Ammon's horn (tissue), 1 donor: ENCODE results near the gene AOPEP.
"Not testable (repeated sequence)": the region's sequence is repeated elsewhere in the genome, so short reads cannot be mapped to it uniquely, and the experiment has no call there.

ENCODE experiments used
- DNase-seq: peaks from one replicate; pipeline ENCODE4 v3.0.0-alpha.2; 2016; ENCODE audit warnings: low spot score

The AOPEP gene

DNA sequence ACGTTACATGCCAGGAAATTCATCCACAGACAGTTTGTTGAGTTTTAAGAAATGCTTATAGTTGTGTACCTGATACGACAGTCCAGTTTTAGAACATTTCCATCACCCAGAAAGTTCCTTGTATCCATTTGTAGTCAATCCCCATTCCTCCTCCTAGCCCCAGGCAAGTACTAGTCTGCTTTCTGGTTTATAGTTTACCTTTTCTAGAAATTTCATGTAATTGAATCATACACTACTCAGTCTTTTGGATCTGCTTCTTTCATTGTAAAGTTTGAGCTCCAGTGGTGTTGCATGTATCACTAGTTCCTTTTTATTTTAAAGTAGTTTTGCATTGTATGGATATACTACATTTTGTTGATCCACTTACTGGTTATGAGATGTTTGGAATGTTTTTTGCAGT is 291.2 kb downstream of the AOPEP start:
- DNase-seq, result no peak

DNA sequence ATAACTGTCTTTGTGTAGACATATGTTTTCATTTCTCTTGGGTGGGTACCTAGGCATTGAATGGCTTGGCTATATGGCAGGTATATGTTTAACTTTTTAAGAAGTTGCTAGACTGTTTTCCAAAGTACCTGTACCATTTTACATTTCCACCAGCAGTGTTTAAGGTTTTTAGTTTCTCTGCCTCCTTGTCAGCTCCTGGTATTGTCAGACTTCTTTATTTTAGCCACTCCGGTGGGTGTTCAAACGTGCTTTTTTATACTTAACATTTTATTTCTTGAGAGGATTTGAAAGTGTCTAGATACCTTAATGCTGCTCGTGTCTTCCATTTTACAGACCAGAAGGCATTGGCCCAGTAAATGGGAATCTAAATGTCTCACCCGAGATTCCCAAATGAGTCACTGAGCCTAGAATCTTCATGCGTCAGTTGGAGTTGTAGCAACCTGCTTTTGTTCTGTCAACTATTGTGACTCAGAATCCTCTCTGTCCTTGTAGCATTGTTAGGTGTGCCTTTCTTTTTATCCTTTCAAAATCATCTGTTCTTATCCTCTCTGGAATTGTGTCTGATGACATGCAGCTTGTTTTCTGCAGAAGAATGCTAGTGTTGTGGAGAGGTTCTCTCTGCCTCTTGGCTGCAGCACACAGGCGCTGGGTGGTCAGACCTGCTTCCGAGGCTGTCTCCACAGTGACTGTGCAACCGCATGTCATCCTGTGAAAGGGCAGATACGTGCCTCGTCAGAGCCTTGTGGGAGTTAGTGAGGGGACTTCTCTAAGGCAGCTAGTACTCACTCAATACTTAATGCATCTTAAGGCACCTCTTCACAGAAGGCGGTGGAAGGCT is 291.8 kb downstream of the AOPEP start:
- no peak for DNase-seq

DNA sequence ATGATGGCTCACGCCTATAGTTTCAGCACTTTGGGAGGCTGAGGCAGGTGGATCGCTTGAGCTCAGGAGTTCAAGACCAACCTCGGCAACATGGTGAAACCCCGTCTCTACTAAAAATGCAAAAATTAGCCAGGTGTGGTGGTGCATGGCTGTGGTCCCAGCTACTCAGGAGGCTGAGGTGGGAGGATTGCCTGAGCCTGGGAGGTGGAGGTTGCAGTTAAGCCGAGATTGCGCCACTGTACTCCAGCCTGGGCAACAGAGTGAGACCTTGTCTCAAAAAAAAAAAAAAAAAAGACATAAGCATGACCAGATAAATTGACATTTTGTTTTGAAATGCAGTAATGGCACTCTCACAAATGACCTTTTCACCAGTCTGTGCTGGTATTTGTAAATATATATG is 294.1 kb downstream of the AOPEP start:
- not testable (repeated sequence) for DNase-seq

DNA sequence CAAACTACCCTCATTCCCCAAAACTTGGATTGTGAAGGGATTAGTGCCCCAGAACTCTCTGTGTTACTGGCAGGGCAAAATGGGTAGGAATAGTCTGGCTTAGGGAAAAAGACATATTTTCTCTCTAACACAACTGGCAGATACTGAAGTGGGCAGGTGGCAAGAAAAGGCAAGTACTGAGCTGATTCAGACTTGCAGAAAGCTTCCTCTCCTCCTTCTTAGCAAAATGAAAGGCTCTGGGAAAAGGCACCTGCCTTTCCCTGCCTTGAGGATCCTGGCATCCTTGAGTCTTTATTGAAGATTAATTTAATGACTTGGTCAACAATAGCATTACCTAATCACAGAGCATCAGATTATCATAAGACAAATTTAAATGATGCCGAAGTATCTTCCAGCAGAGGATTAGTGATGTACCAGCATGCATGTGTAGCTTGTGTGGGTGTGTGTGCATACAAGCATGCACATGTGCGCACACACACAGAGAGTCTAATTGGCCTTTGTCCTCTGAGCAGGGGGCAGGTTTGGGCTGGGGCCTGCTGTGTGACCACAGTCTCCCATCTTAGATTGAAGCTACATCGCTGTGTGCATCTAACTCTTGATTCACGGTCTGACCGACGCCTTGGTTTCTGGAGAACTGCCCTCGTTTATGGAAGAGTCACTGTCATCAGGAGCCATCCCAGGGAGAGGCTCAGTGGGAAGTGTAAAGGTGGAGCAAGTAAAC is 294.8 kb downstream of the AOPEP start:
- no peak for DNase-seq

DNA sequence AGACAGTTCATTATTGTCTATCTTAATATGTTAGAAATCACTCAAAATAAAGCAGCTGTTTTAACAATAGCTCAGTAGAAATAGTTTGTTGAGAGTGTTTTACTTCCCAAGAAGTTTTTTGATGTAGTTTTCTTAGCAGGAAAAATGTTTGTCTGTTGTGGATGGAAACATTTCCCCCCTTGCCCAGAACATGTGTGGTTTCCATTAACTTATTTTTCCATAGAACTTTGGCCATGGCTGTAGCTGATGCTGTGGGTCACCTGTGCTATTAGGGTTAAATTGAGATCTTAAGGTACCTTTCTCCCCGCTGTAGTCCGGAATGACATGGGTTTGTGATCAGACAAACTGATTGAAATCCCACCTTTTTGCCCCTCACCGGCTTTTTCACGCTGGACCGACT is 296.2 kb downstream of the AOPEP start:
- no peak for DNase-seq

DNA sequence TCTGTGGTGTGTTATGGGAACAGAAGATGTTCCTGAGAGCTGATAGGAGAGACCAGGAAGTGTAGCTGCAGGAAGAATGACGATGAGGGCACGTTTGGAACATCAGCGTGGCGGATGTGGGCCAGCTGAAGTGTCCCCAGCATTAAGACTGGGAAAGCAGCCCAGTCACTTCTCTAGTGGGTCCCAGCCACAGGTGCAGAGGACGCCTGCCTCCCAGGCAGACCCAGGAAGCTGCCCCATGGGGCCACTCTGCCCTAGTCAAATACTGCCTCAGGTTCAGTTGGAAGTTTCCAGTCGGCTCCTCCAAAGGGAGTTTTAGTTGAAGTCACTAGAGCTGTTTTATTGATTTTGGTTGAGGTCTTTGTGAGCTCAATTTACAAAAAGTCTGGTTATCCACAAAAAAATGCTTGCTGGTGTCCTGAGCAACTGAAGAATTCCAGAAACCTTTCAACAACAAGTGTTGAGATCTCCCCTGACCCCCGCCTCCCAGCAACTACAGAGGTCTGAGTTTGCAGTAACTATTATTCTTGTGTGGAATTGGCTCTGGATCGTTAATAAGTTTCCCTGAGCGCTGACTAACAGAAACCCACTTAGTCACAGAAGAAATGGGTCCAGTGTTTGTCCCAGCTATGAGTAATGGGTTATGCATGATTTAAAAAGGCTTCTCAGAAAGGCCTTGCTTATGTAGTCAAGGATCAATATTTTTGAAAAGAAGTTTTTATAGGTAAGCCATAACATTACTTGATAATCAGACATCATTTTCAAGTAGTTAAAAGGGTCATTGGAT is 296.9 kb downstream of the AOPEP start:
- DNase-seq, result no peak

DNA sequence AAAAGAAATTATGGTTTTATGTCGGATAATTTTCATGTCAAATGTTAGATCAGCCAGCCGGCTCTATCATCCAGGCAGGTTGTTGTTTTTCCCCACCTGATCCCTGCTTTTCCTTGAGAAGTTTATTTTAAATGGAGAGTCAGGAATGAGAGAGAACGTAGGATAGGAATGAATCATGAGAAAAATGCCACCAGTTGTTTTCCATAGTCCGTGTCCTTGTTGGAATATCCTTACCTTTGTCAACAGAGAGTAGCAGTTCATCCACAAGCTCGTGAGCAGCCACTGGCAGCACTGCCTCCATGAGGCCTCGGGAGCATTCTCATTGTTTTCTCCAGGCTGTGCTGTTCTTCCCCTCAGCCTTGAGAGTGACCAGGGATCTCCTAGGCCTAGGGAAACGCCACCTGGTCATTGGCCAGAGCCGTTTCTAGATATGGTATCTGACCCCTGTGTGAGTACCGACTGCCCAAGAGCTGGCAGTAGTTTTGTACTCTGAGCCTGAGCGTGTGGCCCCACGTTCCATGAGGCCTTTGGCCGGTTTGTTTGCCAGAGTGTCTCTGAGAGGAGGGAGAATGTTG is 297.7 kb downstream of the AOPEP start:
- DNase-seq, result no peak

DNA sequence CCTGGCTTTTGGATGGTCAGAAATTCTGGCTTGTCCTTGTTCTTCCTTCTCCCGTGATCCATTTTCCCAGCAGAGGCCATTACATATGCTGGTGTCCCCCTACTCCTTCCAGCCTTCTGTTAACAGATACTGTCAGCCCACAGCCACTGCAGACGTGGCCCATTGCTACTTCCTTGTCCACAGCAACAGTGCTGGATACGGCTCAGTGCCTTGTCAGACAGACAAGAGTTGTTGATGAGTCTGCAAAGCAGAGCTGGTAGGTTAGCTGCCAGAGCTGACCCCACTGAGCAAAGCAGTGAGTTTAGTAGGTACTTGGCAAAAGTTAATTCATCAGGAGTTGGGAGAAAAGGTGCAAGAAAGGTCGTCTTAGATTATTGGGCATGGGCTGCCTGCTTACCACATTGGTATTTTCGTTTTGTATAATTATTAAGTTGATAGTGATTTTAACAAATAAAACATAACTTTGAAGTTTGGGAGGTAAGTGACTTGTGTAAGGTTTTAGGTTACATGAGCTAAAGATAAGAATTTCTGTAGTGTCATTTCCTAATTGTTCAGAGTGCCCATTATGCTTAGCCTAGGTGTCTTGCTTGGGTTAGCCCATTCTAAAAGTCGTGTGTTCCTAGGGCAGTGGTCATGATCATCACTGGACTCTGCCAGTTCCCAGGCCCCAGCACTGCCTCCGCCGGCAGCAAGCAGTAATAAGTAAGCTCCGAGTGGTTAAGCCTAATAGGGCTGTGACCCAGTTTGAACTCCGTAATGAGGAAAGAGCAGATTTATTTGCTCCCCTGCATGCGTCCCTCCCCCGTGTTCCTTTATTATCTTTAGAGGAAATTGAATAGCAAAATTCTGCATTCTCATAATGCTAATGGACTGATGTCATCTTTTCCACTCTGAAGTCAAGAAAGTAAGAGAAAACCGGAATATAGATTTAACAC is 299.0 kb downstream of the AOPEP start:
- DNase-seq, result peak; percentile 79

DNA sequence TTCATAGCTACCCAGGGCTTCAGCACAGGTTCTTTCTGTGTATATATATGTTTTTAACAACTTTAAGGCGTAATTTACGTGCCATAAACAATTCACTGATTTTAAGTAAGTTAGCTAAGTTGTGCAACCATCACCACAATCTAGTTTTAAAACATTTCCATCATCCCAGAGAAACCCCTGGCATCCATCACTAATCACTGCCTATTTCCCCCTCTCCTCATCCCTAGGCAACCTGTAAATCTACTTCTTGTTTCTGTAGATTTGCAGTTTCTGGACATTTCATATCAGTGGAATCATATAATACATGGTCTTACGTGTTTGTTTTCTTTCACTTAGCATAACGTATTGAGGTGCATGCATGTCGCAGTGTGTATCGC is 299.6 kb downstream of the AOPEP start:
- no peak for DNase-seq

DNA sequence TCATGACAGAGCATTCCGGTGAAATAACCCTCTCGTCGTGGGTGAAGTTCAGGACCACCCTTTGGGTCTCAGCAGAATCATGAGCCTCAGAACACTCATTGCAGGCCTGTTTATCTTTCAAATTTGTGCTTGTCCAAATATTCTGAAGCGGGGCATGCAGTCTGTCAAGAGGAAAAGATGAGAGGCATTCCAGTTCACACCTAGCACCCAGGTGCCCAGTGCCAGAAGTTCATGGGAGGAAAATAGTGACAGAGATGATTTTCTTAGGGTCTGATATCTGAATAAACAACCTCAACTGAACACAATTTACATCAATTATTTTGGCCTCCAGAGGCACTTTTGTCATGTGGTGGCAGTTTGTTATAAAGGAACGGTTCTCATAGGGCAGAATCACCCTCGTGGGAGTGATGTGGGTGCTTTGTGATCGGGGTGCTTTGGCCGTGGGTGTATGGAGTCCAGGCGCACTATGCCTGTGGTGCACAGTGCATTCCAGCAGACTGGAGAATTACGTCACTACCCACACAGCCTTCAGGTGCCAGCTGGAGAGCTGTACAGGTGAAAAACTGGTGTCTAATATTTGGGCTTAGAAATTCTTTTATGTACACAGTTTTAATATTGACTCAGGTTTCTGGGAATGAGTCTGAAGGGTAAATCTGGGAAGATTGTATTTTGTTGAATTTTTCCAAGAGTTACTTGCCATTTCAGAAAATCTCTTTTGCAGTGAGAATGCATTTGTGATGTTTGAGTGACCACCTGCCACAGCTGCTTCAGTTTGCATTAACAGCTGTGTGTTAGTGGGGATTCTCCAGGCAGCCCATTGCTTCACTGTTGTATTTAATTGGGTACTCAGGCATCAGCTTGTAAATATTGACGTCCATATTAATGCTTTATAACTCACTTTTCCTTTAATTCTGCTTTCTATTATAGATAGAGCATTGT is 301.7 kb downstream of the AOPEP start:
- DNase-seq, result no peak

DNA sequence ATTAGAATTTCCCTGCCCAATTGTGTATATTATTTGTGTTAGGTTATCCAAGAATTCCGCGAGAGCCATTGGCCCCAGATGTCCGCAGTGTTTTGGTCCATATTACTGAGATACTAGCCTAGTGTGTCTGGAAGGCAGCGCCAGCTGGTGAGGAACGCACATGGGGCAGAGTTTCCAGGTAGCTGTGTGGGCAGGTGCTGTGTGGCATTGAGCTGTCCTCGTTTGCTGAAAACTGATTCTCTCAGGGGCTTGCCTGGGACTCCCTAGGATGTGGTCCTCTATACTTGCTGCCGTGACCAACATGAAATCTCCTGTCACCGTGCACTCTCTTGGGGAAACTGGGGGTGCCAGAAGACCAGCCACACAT is 302.3 kb downstream of the AOPEP start:
- no peak for DNase-seq

DNA sequence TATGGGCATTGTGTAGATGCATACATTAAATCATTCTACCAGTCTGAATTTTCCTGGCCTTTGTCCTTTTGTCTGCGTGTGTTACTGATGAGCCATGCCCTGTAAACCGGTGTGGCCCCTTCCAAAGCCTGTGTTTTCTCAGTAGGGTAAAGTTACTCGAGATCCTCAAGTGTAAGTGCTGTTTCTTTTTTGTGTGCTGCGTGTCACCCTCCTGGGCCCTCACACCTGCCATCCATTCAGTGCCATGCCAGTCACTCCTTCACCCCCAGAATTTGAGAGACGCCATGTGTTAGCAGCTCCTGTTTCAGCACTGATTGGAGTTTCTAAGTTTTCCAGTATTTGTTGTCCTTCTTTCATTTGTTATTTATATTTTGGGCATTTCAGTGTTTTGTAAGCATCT is 302.8 kb downstream of the AOPEP start:
- no peak for DNase-seq

DNA sequence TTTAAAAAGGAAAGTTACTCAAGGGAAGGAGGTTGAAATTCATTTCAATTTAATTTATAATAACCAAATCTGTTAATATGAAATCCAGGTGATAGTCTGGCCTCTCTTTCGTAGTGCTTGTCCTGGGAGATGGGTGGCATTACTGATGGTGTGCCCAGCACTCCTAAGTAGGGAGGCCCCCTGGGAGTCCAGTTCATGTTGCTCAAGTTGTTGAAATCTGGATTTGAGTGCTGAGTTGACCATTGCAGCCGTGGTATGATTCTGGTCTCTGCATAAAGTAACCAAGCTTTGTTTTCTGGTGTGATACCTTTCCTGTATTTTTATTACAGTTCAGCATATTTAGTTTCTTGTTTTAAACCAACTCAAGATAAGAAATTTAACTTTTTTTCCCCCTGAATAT is 303.2 kb downstream of the AOPEP start:
- no peak for DNase-seq

DNA sequence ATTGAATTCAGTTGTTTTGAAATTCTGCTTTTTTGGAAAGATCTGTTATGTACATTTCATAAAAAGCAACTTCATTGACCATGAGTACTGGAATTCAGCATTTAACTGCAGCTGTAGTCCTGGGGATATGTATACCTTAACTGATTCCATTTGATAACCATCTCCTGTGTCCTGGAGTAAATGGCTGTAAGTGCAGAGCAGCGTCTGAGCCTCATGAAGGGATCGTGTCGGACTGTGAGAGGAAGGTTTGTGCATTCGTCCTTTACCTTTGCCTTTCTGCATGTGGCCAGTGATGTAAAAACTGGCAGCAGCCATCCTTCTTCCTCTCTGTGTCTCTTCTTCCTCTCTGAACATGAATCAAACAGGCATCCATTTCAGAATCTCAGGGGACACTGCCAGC is 303.8 kb downstream of the AOPEP start:
- DNase-seq, result no peak

DNA sequence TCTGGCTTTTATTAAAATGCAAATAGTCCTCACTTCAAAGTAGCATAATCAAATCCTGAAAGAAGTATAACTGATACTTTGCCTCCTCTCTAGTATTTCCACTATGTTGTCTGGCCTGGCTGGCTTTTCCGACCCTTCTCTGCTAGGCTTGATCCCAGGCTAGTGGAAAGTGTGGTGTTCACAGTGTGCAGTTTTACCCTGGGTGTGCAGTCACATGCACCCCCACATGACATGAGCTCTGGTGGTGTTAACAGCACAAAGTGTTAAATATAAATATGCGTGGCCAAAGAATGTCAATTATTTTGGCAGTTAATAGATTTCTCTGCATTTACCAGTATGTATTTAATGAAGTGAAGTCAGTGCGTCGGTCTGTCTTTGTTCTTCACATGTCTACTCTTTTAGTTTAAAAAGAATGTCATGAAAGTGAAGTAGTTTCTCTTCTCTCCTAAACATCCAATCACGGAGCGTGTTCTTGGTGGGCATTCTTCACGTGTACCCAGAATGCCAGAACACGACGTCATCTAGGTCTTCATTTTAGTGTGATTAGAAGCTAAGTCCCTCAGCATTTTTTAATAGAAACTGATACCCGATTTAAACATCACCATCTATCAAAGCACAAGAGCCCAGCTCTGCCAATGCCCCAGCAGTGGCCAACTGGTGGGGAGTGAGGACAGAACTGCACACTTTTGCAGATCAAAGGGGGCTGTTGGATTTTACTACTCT is 304.6 kb downstream of the AOPEP start:
- DNase-seq, result no peak

DNA sequence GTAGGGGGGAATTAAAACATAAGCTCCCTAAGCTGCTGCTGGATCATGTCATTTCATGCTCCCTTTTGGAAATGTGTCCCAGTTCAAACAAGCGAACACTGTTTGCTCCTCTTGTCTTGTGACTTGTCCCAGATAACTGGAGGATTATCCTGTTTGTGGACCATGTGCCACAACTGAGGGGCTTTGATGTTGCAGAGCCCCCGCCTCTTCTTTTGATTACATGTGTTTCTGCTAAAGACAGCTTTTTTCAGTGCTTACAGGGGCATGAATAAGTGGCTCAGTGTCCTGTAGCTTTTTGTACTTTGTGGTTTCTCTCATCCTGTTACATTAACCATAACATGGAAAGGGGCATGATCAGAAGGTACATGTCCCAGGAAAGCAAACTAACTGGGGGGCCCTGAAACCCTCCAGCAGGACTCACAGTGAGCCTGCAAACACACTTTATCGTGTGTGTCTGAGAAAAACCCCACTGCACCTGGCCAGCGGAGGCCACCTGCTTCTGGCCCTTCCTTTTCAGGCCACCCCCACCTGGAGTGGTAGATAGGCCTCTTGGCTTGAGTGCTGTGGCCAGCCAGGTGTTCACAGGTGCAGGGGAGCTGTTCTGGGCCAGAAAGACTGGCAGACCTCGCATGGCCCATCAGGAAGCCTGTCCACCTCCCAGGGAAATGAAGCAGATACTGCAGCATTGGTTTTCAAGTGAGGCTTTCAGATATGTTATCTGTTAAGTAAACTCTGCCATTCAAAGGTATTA is 305.4 kb downstream of the AOPEP start:
- peak; percentile 72 for DNase-seq

DNA sequence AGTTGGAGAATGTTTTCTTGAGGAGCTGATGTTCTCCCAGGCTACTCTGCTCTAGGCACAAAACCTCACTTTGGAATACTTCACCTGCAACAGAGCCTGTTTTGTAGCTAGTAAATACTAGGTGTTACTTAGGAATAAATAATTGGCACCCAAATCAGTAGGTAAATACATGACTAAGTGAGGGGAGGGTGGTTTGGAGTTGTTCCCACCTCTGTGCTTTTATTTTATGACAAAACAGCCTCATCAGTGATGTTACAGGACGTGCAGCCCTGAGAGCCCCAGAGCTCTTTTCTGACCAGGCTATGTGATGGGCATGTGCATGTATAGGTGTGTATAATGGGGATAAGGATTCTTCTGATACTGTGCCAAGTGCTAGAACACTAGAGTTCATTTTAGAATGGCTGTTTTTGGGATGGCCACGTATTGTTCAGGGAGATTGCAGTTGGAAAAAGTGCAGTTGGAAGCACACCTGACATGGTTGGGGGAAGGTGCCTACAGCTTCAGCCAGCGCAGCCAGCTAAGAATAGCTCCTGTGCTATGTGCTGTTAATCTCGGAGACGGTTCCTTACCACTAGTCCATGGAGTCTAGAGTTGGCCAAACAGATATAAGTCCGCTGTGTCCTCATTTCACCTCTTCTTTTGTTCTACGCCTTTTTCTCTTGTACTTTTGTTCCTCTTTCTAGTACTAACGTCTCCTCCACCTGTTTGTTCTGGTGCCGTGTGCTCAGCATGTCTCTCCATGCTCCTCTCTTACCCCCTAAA is 306.3 kb downstream of the AOPEP start:
- DNase-seq, result no peak

DNA sequence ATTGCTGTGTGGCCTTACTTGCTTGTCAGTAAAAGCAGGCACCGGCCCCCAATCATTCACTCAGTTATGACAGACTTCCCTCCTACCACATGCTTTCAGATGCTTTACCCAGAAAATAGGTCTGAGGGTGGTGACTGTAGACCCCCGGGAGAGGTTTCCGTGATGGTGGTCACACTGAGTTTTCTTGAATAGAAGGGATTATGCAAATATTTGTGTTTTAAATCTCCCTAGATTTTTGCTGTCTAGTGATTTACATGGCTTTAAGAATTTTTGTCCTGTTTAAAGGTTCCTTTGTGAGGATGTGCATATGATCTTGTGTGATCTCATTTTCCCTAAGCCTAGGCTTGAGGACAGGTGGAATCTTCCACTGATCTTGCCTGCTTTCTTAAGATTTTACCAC is 309.3 kb downstream of the AOPEP start:
- DNase-seq, result no peak
